Astrocyte (in vitro differentiated cells and primary cell): ENCODE results near the gene LACTB.

Experiments
- EZH2 ChIP-seq: IDR thresholded peaks from 2 replicates; pipeline ENCODE4 v1.6.1; 2012; ENCODE audit warnings: mild to moderate bottlenecking, low read length, inconsistent platforms; ENCODE audit not compliant: insufficient read depth
- TF ChIP-seq, protein P1 (sequence below): IDR thresholded peaks from 2 replicates; pipeline ENCODE4 v1.5.1; 2011; ENCODE audit warnings: low read depth, mild to moderate bottlenecking, inconsistent platforms, low read length, moderate library complexity; ENCODE audit not compliant: insufficient read depth

DNA sequence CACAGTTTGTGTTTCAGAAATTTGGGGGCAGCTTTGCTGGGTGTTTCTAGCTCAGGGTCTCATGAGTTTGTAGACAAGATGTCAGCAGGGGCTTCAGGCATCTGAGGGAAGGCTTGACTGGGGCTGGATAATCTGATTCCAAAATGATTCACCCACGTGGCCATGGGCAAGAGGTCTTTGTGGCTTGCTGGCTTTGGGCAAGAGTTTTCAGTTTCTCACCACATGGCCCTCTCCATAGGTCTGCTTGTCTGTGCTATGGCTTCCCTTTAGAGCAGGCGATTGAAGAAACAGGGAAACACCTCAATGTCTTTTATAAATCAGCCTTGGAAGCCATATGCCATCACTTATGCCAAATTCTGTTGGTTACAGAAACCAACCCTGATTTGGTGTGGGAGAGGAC lies 23.8 kb downstream of the LACTB start:
- TF ChIP-seq, protein P1, sequence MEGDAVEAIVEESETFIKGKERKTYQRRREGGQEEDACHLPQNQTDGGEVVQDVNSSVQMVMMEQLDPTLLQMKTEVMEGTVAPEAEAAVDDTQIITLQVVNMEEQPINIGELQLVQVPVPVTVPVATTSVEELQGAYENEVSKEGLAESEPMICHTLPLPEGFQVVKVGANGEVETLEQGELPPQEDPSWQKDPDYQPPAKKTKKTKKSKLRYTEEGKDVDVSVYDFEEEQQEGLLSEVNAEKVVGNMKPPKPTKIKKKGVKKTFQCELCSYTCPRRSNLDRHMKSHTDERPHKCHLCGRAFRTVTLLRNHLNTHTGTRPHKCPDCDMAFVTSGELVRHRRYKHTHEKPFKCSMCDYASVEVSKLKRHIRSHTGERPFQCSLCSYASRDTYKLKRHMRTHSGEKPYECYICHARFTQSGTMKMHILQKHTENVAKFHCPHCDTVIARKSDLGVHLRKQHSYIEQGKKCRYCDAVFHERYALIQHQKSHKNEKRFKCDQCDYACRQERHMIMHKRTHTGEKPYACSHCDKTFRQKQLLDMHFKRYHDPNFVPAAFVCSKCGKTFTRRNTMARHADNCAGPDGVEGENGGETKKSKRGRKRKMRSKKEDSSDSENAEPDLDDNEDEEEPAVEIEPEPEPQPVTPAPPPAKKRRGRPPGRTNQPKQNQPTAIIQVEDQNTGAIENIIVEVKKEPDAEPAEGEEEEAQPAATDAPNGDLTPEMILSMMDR: no peak
- no peak for TF ChIP-seq EZH2
